Placental pericyte (primary cell): ENCODE data around the gene RSL24D1. TPM values are rescaled to one million over a fixed set of nuclear protein-coding genes. Genes with fewer than 3 reads are reported as not detected.

Experiments used
- total RNA-seq: library from RNA; depleted of rRNA; stranded (reverse); fragments of >200 nt; gene quantifications from 2 replicates; pipeline ENCODE4 v1.2.3, GENCODE V29; 2012

Gene RSL24D1
- total RNA-seq, result 63.0 and 121 TPM in 2 replicates

GRCh38 chr15:55196458-55197361, at the start of gene RSL24D1:
Gene RSL24D1, minus strand, starts transcription at chr15:55196941. Its CDS starts 51 bp downstream, at chr15:55196890.

Other genes with a start within 250 kb of the RSL24D1 start
- 10.3 and 27.1 TPM in 2 replicates for gene RAB27A, start 92.9 kb upstream of the RSL24D1 start, total RNA-seq
- 9.3 and 9.8 TPM in 2 replicates for gene PIGBOS1, start 122.2 kb upstream of the RSL24D1 start, total RNA-seq
- gene PIGB, start 122.3 kb upstream of the RSL24D1 start, total RNA-seq, result 7.7 and 10.5 TPM in 2 replicates
- 30.9 and 189 TPM in 2 replicates for gene CCPG1, start 211.4 kb upstream of the RSL24D1 start, total RNA-seq
- gene PIERCE2, start 211.6 kb upstream of the RSL24D1 start, total RNA-seq, result 1.8 TPM in 1 of 2 replicates, not detected in the other